ENCODE results near the gene CUL3. TPM values are rescaled to one million over a fixed set of nuclear protein-coding genes. Genes with fewer than 3 reads are reported as not detected.
"Not testable (repeated sequence)": the region's sequence is repeated elsewhere in the genome, so short reads cannot be mapped to it uniquely, and the experiment has no call there.

CUL3 gene
- total RNA-seq, 1 donor from 2014 or later: 89.8 TPM

DNA sequence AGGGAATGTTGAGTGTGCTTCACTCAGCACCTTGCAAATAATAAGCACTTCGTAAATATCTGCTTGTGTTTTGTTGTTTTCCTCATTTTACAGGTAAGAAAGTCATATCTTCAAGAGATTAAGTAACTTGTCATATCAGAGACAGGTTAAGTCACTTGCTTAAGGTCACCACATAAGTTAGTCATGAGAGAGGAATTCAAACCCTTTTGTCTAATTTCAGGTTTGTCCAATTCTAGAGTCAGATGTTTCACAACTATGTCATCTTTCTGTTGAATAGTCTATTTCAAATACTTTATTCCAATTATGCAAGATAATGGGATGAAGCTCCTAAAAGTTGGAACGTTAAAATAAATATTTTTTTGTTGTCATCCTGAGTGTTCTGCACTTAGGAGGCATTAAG, 13.5 kb upstream of the CUL3 start:
- H3K9me3 Mint-ChIP-seq: no peaks in the 10 kb centered on the region
- no peak for DNase-seq (ENCODE audit: low spot score)
- peaks cover 10% of the 10 kb centered on the region for H3K4me1 Mint-ChIP-seq (ENCODE audit: low read depth)
- intact Hi-C loops (cut with micrococcal nuclease): no loop called here
- H3K4me3 Mint-ChIP-seq (ENCODE audit: low read depth): no peak overlapping the region
- peaks cover 3% of the 10 kb centered on the region for H3K27me3 Mint-ChIP-seq (ENCODE audit: low read depth)
- no peaks in the 10 kb centered on the region for H3K36me3 Mint-ChIP-seq (ENCODE audit: low read depth)
- no peak overlapping the region for H3K27ac Mint-ChIP-seq

DNA sequence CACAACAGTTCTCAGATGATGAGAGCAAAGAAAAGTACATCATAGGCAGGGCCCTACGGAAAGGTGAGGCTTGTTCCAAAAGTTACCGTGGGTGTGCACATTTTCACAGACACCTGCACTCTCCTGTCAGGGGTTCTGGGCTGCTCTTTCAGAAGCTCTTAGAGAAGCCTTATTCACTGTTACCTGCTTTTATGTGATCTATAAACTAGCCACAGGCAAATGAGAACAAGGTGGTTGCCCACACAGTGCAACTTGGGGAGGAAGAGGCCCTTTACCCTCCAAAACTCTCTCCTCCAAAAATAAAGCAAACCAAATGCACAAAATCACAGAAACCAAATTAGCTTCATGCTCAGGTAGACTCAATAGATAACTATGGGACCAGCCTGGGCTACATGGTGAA, 11.1 kb upstream of the CUL3 start:
- intact Hi-C loops (cut with micrococcal nuclease): no loop called here
- H3K4me3 Mint-ChIP-seq (ENCODE audit: low read depth): no peak overlapping the region

DNA sequence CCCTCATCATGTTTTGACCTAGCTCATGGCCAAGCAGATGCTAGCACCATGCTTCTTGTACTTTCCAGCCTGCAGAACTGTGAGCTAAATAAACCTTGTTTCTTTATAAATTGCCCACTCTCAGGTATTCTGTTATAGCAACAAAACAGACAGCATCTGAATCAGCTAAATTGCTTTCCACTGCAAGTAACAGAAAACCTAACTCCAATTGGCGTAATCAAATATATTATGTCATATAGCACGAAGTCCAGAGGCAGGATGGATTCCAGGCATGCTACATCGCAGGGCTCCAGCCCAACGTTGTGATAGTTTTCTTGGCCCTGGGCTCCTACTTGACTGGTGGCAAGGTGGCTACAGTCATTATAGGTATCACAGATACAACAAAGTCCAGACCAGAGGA, 10.4 kb upstream of the CUL3 start:
- intact Hi-C loops (cut with micrococcal nuclease): no loop called here
- no peaks in the 10 kb centered on the region for H3K27me3 Mint-ChIP-seq (ENCODE audit: low read depth)

More for the DNA sequence above, 11.1 kb upstream of the CUL3 start:
- H3K27me3 Mint-ChIP-seq (ENCODE audit: low read depth): no peaks in the 10 kb centered on the region
- H3K36me3 Mint-ChIP-seq (ENCODE audit: low read depth): no peaks in the 10 kb centered on the region
- H3K9me3 Mint-ChIP-seq: no peaks in the 10 kb centered on the region
- H3K27ac Mint-ChIP-seq: no peak overlapping the region
- no peaks in the 10 kb centered on the region for H3K4me1 Mint-ChIP-seq (ENCODE audit: low read depth)
- no peak for DNase-seq (ENCODE audit: low spot score)

GRCh38 chr2:224594840-224595239, 9.7 kb upstream of the CUL3 start:
- H3K36me3 Mint-ChIP-seq (ENCODE audit: low read depth): no peaks in the 10 kb centered on the region
- no peaks in the 10 kb centered on the region for H3K27me3 Mint-ChIP-seq (ENCODE audit: low read depth)
- H3K27ac Mint-ChIP-seq: no peak overlapping the region
- no peaks in the 10 kb centered on the region for H3K9me3 Mint-ChIP-seq
- no peak overlapping the region for H3K4me3 Mint-ChIP-seq (ENCODE audit: low read depth)
- no peaks in the 10 kb centered on the region for H3K4me1 Mint-ChIP-seq (ENCODE audit: low read depth)
- no peak for DNase-seq (ENCODE audit: low spot score)
- intact Hi-C loops (cut with micrococcal nuclease): no loop called here

More for the DNA sequence above, 10.4 kb upstream of the CUL3 start:
- Mint-ChIP-seq H3K4me3 (ENCODE audit: low read depth) (no peak overlapping the region), H3K9me3 (no peaks in the 10 kb centered on the region), H3K36me3 (ENCODE audit: low read depth) (no peaks in the 10 kb centered on the region), H3K4me1 (ENCODE audit: low read depth) (no peaks in the 10 kb centered on the region), H3K27ac (no peak overlapping the region)
- DNase-seq (ENCODE audit: low spot score): no peak

DNA sequence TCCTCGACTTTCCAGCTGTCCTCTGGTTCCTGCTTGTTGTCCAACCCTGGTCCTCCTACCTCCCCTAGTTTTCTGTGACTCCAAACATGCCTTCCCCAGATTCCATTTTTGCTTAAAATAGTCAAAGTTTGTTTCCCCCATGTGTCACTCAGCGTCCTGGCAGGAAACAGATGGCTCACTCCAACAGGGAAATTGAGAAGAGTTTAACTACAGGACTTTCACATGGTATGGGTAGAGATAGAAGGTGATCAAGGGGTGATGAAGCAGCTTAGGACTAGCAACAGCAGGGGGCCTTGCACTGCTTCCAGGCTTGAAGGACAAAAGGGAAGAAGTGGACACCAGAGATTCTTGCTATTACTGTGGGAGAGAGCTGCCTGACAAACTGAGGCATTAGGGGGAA, 6.1 kb upstream of the CUL3 start:
- no peaks in the 10 kb centered on the region for H3K9me3 Mint-ChIP-seq
- no peaks in the 10 kb centered on the region for H3K27me3 Mint-ChIP-seq (ENCODE audit: low read depth)
- H3K27ac Mint-ChIP-seq: no peak overlapping the region
- DNase-seq (ENCODE audit: low spot score): no peak
- H3K36me3 Mint-ChIP-seq (ENCODE audit: low read depth): no peaks in the 10 kb centered on the region
- H3K4me3 Mint-ChIP-seq (ENCODE audit: low read depth): no peak overlapping the region
- H3K4me1 Mint-ChIP-seq (ENCODE audit: low read depth): peaks cover 20% of the 10 kb centered on the region
- intact Hi-C loops (cut with micrococcal nuclease): no loop called here

DNA sequence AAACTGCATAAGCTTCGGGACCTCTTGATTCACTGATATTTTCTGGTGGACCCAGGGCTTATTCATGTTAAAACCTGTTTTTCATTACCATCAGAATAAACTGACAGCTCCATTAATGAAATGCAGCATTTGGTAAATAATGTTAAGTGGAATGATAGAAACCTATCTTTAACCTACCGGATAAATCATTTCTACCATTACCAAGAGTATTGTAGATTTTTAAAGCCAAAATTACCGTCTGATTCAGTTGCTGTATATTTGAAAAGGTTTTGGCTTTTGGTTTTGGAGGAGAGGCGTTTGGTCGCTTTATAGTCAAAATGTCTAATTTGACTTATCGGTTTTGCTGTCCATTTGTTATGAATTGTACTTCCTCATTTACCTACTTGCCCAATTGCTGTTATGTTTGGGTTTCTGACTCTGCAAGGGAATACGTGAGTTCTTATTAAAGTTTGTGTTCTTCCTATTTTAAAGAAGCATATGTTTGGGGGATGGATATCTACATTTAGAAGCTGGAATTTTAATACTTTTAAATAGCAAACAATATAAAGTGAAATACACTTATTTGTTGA, 1.0 kb upstream of the CUL3 start:
- intact Hi-C loops (cut with micrococcal nuclease): loop anchor here (5.0 to 10.0 kb wide), 3 partner anchors 184 to 551 kb away; partner anchors contain the start of genes FAM124B and SERPINE2
- peak overlapping the region; percentile 89 for H3K27ac Mint-ChIP-seq
- H3K27me3 Mint-ChIP-seq (ENCODE audit: low read depth): no peaks in the 10 kb centered on the region
- H3K9me3 Mint-ChIP-seq: no peaks in the 10 kb centered on the region
- H3K36me3 Mint-ChIP-seq (ENCODE audit: low read depth): peaks cover 21% of the 10 kb centered on the region
- peaks cover 38% of the 10 kb centered on the region for H3K4me1 Mint-ChIP-seq (ENCODE audit: low read depth)
- DNase-seq (ENCODE audit: low spot score): no peak
- peak overlapping the region; percentile 90 for H3K4me3 Mint-ChIP-seq (ENCODE audit: low read depth)

- Mint-ChIP-seq H3K9me3 (no peaks in the 10 kb centered on the region), H3K36me3 (ENCODE audit: low read depth) (peaks cover 27% of the 10 kb centered on the region), H3K27me3 (ENCODE audit: low read depth) (no peaks in the 10 kb centered on the region), H3K4me1 (ENCODE audit: low read depth) (peaks cover 47% of the 10 kb centered on the region), H3K27ac (peak overlapping the region; percentile 90), H3K4me3 (ENCODE audit: low read depth) (peak overlapping the region; percentile 81)
- DNase-seq (ENCODE audit: low spot score): peak; percentile 60
- intact Hi-C loops (cut with micrococcal nuclease): loop anchor here (1.0 to 10.0 kb wide), 7 partner anchors 14 to 627 kb away; partner anchors contain the start of genes FAM124B, MRPL44 and SERPINE2
Observed at GRCh38 chr2:224584785-224585210, 365 bp downstream of the CUL3 start.

DNA sequence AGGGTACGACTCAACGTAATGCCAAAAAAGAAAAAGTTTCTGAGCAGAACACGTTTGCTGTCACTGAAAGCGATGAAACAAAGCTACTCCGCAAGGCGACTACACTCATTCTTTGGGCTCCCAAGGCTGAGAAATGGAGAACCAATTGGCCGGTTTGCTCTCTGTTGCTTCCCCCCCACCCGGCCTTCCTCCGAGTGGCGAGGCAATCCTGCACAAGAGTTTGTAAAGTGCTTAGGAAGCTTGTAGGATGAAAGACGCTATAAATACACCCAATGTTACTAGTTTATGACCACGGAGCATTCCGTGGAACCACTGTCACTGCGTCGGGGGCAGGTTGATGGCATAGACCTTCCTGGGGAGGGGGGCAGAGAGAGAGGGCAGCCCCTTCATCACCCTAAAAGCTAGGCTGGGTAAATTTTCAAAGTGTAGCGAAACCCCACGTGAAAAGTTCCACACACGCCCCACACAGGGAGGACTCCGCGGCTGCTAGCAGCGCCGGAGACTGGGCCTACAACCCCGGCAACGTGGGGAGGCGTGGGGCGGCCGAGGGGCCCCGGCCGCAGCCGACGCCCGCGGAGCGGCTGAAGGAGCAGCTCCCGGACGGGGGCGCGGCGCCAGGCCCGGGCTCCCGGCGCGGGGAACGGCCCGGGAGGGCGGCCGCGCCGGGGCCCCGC, 915 bp downstream of the CUL3 start:
- Mint-ChIP-seq H3K4me1 (ENCODE audit: low read depth) (peaks cover 53% of the 10 kb centered on the region), H3K9me3 (no peaks in the 10 kb centered on the region), H3K4me3 (ENCODE audit: low read depth) (peak overlapping the region; percentile 98), H3K36me3 (ENCODE audit: low read depth) (peaks cover 32% of the 10 kb centered on the region), H3K27me3 (ENCODE audit: low read depth) (no peaks in the 10 kb centered on the region), H3K27ac (peak overlapping the region; percentile 90)
- intact Hi-C loops (cut with micrococcal nuclease): loop anchor here (2.0 to 10.0 kb wide), 4 partner anchors 13 to 549 kb away; partner anchors contain the start of gene SERPINE2
- no peak for DNase-seq (ENCODE audit: low spot score)

- DNase-seq (ENCODE audit: low spot score); H3K27me3 Mint-ChIP-seq (ENCODE audit: low read depth); H3K27ac Mint-ChIP-seq; H3K9me3 Mint-ChIP-seq: not testable (repeated sequence)
- intact Hi-C loops (cut with micrococcal nuclease): loop anchor here (10.0 kb wide), 2 partner anchors 342 to 548 kb away; partner anchors contain the start of gene SERPINE2
- Mint-ChIP-seq H3K4me3 (ENCODE audit: low read depth) (peak overlapping the region; percentile 98), H3K4me1 (ENCODE audit: low read depth) (peaks cover 47% of the 10 kb centered on the region), H3K36me3 (ENCODE audit: low read depth) (peaks cover 33% of the 10 kb centered on the region)
Observed at GRCh38 chr2:224583033-224583432, 2.1 kb downstream of the CUL3 start.

GRCh38 chr2:224580248-224580647, 4.9 kb downstream of the CUL3 start:
- no peaks in the 10 kb centered on the region for H3K27me3 Mint-ChIP-seq (ENCODE audit: low read depth)
- no peak for DNase-seq (ENCODE audit: low spot score)
- no peak overlapping the region for H3K27ac Mint-ChIP-seq
- intact Hi-C loops (cut with micrococcal nuclease): loop anchor here (10.0 kb wide), 2 partner anchors 345 to 545 kb away; partner anchors contain the start of gene SERPINE2
- no peak overlapping the region for H3K4me3 Mint-ChIP-seq (ENCODE audit: low read depth)
- H3K4me1 Mint-ChIP-seq (ENCODE audit: low read depth): peaks cover 48% of the 10 kb centered on the region
- peaks cover 46% of the 10 kb centered on the region for H3K36me3 Mint-ChIP-seq (ENCODE audit: low read depth)
- H3K9me3 Mint-ChIP-seq: no peaks in the 10 kb centered on the region

DNA sequence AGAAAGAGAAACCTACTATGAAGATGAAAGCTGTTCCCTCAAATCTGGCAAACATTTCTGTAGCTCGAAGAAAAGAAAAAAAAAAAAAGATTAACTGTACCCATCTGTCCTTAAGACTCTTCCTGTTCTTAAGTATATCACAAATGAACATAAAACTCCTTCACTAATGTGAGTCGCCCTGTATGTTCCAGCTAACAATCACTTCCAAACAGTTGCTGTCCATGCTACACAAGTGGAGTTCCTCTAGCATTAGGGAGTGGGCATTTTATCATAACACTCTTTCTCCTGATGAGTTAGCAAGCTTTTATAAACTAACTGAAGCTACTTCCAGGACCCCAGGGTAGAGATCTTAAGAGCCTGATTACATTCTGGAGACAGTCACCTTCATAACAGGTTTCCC, 5.8 kb downstream of the CUL3 start:
- no peak for DNase-seq (ENCODE audit: low spot score)
- Mint-ChIP-seq H3K27ac (no peak overlapping the region), H3K27me3 (ENCODE audit: low read depth) (no peaks in the 10 kb centered on the region), H3K4me1 (ENCODE audit: low read depth) (peaks cover 56% of the 10 kb centered on the region), H3K36me3 (ENCODE audit: low read depth) (peaks cover 46% of the 10 kb centered on the region), H3K4me3 (ENCODE audit: low read depth) (no peak overlapping the region), H3K9me3 (no peaks in the 10 kb centered on the region)
- intact Hi-C loops (cut with micrococcal nuclease): no loop called here

GRCh38 chr2:224577541-224577940, 7.6 kb downstream of the CUL3 start:
- Mint-ChIP-seq H3K36me3 (ENCODE audit: low read depth) (peaks cover 33% of the 10 kb centered on the region), H3K4me1 (ENCODE audit: low read depth) (peaks cover 57% of the 10 kb centered on the region), H3K4me3 (ENCODE audit: low read depth) (no peak overlapping the region), H3K27ac (no peak overlapping the region), H3K27me3 (ENCODE audit: low read depth) (no peaks in the 10 kb centered on the region), H3K9me3 (no peaks in the 10 kb centered on the region)
- intact Hi-C loops (cut with micrococcal nuclease): no loop called here
- no peak for DNase-seq (ENCODE audit: low spot score)

DNA sequence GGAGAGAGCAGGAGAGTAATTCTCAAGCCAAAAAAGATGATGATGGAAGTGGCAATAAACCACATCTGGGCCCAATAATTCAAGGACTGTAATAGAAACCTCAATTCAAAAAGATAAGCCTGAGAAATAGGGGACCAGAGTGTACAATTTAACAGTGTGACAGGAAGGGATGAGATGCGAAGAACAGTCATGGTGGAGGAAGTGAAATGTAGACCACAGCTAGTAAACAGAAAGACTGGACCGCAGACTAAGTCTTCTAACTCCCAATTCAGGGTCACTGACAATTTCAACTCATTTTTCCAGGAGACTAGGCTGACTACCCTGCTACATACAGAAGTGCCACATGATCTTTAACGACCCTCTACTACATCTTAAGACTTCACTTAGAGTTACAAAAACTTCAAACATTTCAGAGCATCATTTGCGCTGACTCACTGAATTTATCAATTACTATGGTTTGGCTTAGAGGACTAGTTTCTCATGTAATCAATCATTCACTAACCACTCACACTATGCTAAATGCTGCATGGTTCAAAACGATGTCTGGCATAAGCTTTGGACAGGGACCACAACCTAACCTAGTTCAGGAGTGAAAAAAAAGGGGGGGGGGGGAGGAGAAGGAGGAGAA, 9.0 kb downstream of the CUL3 start:
- Mint-ChIP-seq H3K4me1 (ENCODE audit: low read depth) (peaks cover 58% of the 10 kb centered on the region), H3K4me3 (ENCODE audit: low read depth) (no peak overlapping the region), H3K36me3 (ENCODE audit: low read depth) (peaks cover 28% of the 10 kb centered on the region), H3K27ac (no peak overlapping the region), H3K9me3 (no peaks in the 10 kb centered on the region), H3K27me3 (ENCODE audit: low read depth) (no peaks in the 10 kb centered on the region)
- no peak for DNase-seq (ENCODE audit: low spot score)
- intact Hi-C loops (cut with micrococcal nuclease): no loop called here
